GM12878 (cell line): ENCODE measurements around the gene LAMB4. TPM values are rescaled to one million over a fixed set of nuclear protein-coding genes. Genes with fewer than 3 reads are reported as not detected.

ENCODE experiments used
- ATAC-seq: fragments of 200-7000 bp; cut with Tn5 transposase; 3 replicates; pipeline ENCODE4 v1.9.1; 2020; ENCODE audit warnings: mild to moderate bottlenecking, moderate library complexity
- BruUV-seq: library from RNA; stranded (reverse); fragments of 400-500 nt; replicated peaks from 2 replicates; lab custom pipeline; 2021; lab: Mats Ljungman, UMichigan
- CTCF ChIA-PET: fragments of 300-600 bp; sonication (Branson Sonifier 250); formaldehyde crosslinking; extraction: SDS; loops from one replicate; lab custom pipeline; 2021; ENCODE audit warnings: inconsistent platforms; lab: Yijun Ruan, JAX
- POLR2A ChIA-PET: fragments of 350-600 bp; formaldehyde crosslinking; extraction: SDS; loops from one replicate; lab custom pipeline; 2021; ENCODE audit warnings: inconsistent platforms; lab: Charles Lee
- RAD21 ChIA-PET: fragments of 300-600 bp; sonication (Branson Sonifier 250); formaldehyde crosslinking; loops from one replicate; lab custom pipeline; 2023; ENCODE audit warnings: antibody characterized with exemption; ENCODE audit not compliant: unreplicated experiment; lab: Charles Lee
- SMC1A ChIA-PET: fragments of 300-600 bp; sonication (Branson Sonifier 250); formaldehyde crosslinking; loops from one replicate; lab custom pipeline; 2023; ENCODE audit not compliant: unreplicated experiment, uncharacterized antibody; lab: Charles Lee
- DNase-seq: peaks from one replicate; pipeline ENCODE4 v3.0.0-alpha.2; 2011; ENCODE audit warnings: low read depth, low spot score
- FAIRE-seq: peaks from 3 replicates; lab custom pipeline; 2011; peaks lifted over from hg19 to GRCh38; lab: Jason Lieb, UNC
- H2AFZ ChIP-seq: 2 replicates; pipeline ENCODE4 v1.6.0; 2011; ENCODE audit warnings: low read depth, low read length, control low read depth; ENCODE audit not compliant: control insufficient read depth
- H3K27ac ChIP-seq: 2 replicates; pipeline ENCODE4 v1.5.1; 2011; ENCODE audit warnings: control low read depth; ENCODE audit not compliant: control insufficient read depth, insufficient read depth
- H3K27me3 ChIP-seq, 2 experiments: replicated peaks in 1 of 2; 2 replicates each; pipeline versions ENCODE4 v1.6.0 to v1.6.1; 2011; ENCODE audit warnings: low read length in 1 of 2; ENCODE audit not compliant: control insufficient read depth in 2 of 2, insufficient read depth in 2 of 2
- H3K36me3 ChIP-seq, 2 experiments: 2 replicates each; pipeline ENCODE4 v1.5.1; 2011; ENCODE audit warnings: low read length in 1 of 2; ENCODE audit not compliant: control insufficient read depth in 2 of 2, insufficient read depth in 2 of 2
- H3K4me1 ChIP-seq: 2 replicates; pipeline ENCODE4 v1.6.1; 2011; ENCODE audit warnings: mild to moderate bottlenecking, low read length, moderate library complexity, mixed read lengths; ENCODE audit not compliant: control insufficient read depth, insufficient read depth
- H3K4me2 ChIP-seq: 2 replicates; pipeline ENCODE4 v1.6.0; 2011; ENCODE audit warnings: control low read depth; ENCODE audit not compliant: control insufficient read depth, insufficient read depth
- H3K4me3 ChIP-seq: fragments of 200-600 bp; sonication (generic); 2 replicates; pipeline ENCODE4 v1.5.1; 2016
- H3K79me2 ChIP-seq: 2 replicates; pipeline ENCODE4 v1.6.0; 2011; ENCODE audit warnings: low read length; ENCODE audit not compliant: control insufficient read depth, insufficient read depth
- H3K9ac ChIP-seq: 2 replicates; pipeline ENCODE4 v1.8.0; 2011; ENCODE audit warnings: low read length, control low read depth, mixed read lengths; ENCODE audit not compliant: control insufficient read depth, insufficient read depth
- H3K9me3 ChIP-seq: replicated peaks from 3 replicates; pipeline ENCODE4 v1.5.1; 2011; ENCODE audit warnings: mild to moderate bottlenecking, low read length; ENCODE audit not compliant: control insufficient read depth, insufficient read depth
- H4K20me1 ChIP-seq: 2 replicates; pipeline ENCODE4 v1.6.0; 2011; ENCODE audit not compliant: control insufficient read depth, insufficient read depth
- E4F1 ChIP-seq: fragments of 450-650 bp; IDR thresholded peaks from 2 replicates; pipeline ENCODE4 v1.6.1; 2018; ENCODE audit warnings: borderline replicate concordance, mild to moderate bottlenecking; ENCODE audit not compliant: partially characterized antibody
- ESRRA ChIP-seq: IDR thresholded peaks from 2 replicates; pipeline ENCODE4 v1.6.1; 2012; ENCODE audit warnings: mild to moderate bottlenecking, low read length, improper control_type of control experiment
- KLF5 ChIP-seq: fragments of 450-650 bp; IDR thresholded peaks from 2 replicates; pipeline ENCODE4 v1.6.1; 2014; ENCODE audit warnings: mild to moderate bottlenecking; ENCODE audit not compliant: partially characterized antibody
- MLLT1 ChIP-seq: fragments of 450-650 bp; IDR thresholded peaks from 2 replicates; pipeline ENCODE4 v1.6.1; 2016; ENCODE audit warnings: mild to moderate bottlenecking
- POLR2AphosphoS2 ChIP-seq: IDR thresholded peaks from 2 replicates; pipeline ENCODE4 v1.6.1; 2011; ENCODE audit warnings: low read depth, mild to moderate bottlenecking, low read length, improper control_type of control experiment, moderate library complexity
- PRDM15 ChIP-seq: fragments of 450-650 bp; formaldehyde crosslinking; IDR thresholded peaks from 2 replicates; pipeline ENCODE4 v1.4.0; 2020; ENCODE audit warnings: mild to moderate bottlenecking, moderate library complexity
- WGBS: methylation state at CpG from one replicate; pipeline ENCODE4 v1.1.6; 2016; ENCODE audit warnings: low lambda C conversion rate; ENCODE audit not compliant: insufficient replicate concordance, insufficient coverage; ENCODE audit errors: missing lambda C conversion rate; 5-methylcytosine and 5-hydroxymethylcytosine counted together
- in situ Hi-C: fragments of 300-500 bp; cut with MboI; formaldehyde crosslinking; loops from 9 replicates; pipeline ENCODE4 v1.14.3; 2018; ENCODE audit warnings: mixed read lengths
- intact Hi-C: fragments of 100-400 bp; cut with micrococcal nuclease; formaldehyde crosslinking; loops from one replicate; pipeline ENCODE4 v1.14.2; 2022; ENCODE audit not compliant: unreplicated experiment
- polyA plus RNA-seq, 11 experiments: library from polyadenylated mRNA; depleted of rRNA in 4 of 11; unstranded in 6 of 11; stranded (reverse) in 5 of 11; fragments of >200 nt; fragmentation: Nextera tagmentation in 4 of 11; fragmentation: Illumina TruSeq in 1 of 11; extraction: Ambion mirVana in 4 of 11; extraction: Trizol in 1 of 11; gene quantifications; 1 replicate in 1 of 11; 2 replicates in 10 of 11; pipeline versions ENCODE4 v1.2.1 to v1.2.3, GENCODE V29; 2011 to 2016; ENCODE audit warnings: inconsistent platforms in 2 of 11, missing spikeins in 2 of 11, low read depth in 1 of 11
- total RNA-seq, 4 experiments: library from RNA; depleted of rRNA in 3 of 4; stranded (reverse); fragments of >200 nt in 3 of 4; fragmentation: Illumina TruSeq in 1 of 4; extraction: Trizol in 1 of 4; gene quantifications; 2 replicates each; pipeline versions ENCODE4 v1.2.1 to v1.2.3, GENCODE V29; 2013 to 2021

LAMB4 gene
- total and polyA plus RNA-seq, 10 of the 15 experiments (the other 5 are each of a cell fraction or from before 2014, with no cell fraction given), result 0.04 to 0.06 TPM; not detected in 8

GRCh38 chr7:108030516-108030915 is 99.6 kb downstream of the LAMB4 start:
- H3K27me3 ChIP-seq, result peaks cover 0 to 3% of the 10 kb centered on the region in 2 experiments; a peak in 3 of 4 replicates

More at GRCh38 chr7:108030516-108030915, 99.6 kb downstream of the LAMB4 start:
- Histone ChIP-seq H3K27ac (no peak overlapping the region), H3K4me3 (no peak overlapping the region), H3K9me3 (no peaks in the 10 kb centered on the region), H2AFZ (no peak overlapping the region), H3K9ac (no peak overlapping the region), H3K36me3 (no peaks in the 10 kb centered on the region), H4K20me1 (no peaks in the 10 kb centered on the region; the same call in 1 of the 2 replicates), H3K79me2 (no peaks in the 10 kb centered on the region)
- in situ Hi-C loops (no loop called here), intact Hi-C loops (no loop called here)
- ATAC-seq (no peak), FAIRE-seq (no peak), DNase-seq (no peak)
- no TSS peak for BruUV-seq
- ChIA-PET SMC1A (no interaction called here), CTCF (no interaction called here)
- 37% methylated on average over 3 of the region's 3 CpGs for WGBS
- TF ChIP-seq ESRRA, result no peak
- no peak for TF ChIP-seq E4F1
- no peak for TF ChIP-seq POLR2AphosphoS2
- TF ChIP-seq PRDM15 (CRISPR knock-in tag), result no peak
- no peak for TF ChIP-seq KLF5
- TF ChIP-seq MLLT1, result no peak
- TF ChIP-seq, all 136 proteins: peak for 0
- no peaks in the 10 kb centered on the region for H3K4me1 ChIP-seq
- ChIA-PET POLR2A (no interaction called here), RAD21 (no interaction called here)
- no peak overlapping the region for H3K4me2 ChIP-seq
